ENCODE results near the gene SNAPC2. TPM values are rescaled to one million over a fixed set of nuclear protein-coding genes. Genes with fewer than 3 reads are reported as not detected.
A peak's percentile ranks its signal among the peaks of the same experiment; 100 is the strongest.

SNAPC2 gene
- total and polyA plus RNA-seq, 2 of the 13 experiments (the other 11 are each of a cell fraction or from before 2014, with no cell fraction given): 10.2 to 12.7 TPM

DNA sequence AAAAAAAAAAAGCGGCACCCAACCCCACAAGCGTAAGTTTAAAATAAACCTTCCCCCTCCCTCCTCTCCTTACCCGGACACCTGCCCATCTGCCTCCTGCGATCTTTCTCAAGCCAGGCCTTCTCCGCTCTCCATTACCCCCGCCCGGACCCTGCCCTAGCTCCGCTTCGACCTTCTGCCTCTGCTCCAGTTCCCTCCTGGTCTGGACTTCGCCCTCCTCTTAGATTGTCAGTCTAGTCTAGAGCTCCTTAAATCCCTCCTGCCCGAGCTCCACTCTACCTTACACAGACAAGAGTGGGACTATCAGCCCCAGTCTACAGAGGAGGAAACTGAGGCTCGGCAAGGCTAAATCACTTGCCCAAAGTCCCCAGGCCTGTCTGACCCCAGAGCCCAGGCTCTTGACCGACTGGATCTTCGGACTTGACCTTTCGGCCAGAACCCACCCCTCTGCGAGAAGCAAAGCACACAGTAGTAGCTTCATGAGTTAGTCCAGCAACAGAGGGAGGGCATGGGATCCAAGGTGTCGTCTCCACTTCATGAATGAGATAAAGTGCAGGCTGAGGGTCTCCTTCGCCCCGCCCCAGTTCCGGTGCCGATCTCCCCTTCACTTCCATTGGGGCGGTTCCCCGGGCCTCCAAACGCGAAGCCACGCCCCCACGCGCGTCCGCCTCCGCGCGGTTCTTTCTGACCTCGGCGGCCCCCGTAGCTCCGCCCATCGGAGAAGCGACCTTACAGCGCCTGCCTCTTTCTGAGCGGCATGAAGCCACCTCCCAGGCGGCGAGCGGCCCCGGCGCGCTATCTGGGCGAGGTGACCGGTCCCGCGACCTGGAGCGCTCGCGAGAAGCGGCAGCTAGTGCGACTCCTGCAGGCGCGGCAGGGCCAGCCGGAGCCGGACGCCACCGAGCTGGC, at the start of gene SNAPC2 (continued):
- peak; percentile 33; the same call in 1 of the 2 replicates for TF ChIP-seq THAP7 (CRISPR knock-in tag; IDR thresholded peaks at IDR 0.05)
- TF ChIP-seq HOXA9 (CRISPR knock-in tag; IDR thresholded peaks at IDR 0.05; ENCODE audit: borderline replicate concordance): peak; percentile 63; the same call in 1 of the 2 replicates
- TF ChIP-seq, protein P1, sequence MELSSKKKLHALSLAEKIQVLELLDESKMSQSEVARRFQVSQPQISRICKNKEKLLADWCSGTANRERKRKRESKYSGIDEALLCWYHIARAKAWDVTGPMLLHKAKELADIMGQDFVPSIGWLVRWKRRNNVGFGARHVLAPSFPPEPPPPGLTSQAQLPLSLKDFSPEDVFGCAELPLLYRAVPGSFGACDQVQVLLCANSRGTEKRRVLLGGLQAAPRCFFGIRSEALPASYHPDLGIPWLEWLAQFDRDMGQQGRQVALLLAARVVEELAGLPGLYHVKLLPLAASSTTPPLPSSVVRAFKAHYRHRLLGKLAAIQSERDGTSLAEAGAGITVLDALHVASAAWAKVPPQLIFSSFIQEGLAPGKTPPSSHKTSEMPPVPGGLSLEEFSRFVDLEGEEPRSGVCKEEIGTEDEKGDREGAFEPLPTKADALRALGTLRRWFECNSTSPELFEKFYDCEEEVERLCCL (CRISPR knock-in tag; IDR thresholded peaks at IDR 0.05; ENCODE audit: borderline replicate concordance): 0 out of 2 replicates have a peak, but pooled peaks have one; percentile 52
- TF ChIP-seq SKI (IDR thresholded peaks at IDR 0.05; ENCODE audit: partially characterized antibody): peak; percentile 27
- TF ChIP-seq, protein P2, sequence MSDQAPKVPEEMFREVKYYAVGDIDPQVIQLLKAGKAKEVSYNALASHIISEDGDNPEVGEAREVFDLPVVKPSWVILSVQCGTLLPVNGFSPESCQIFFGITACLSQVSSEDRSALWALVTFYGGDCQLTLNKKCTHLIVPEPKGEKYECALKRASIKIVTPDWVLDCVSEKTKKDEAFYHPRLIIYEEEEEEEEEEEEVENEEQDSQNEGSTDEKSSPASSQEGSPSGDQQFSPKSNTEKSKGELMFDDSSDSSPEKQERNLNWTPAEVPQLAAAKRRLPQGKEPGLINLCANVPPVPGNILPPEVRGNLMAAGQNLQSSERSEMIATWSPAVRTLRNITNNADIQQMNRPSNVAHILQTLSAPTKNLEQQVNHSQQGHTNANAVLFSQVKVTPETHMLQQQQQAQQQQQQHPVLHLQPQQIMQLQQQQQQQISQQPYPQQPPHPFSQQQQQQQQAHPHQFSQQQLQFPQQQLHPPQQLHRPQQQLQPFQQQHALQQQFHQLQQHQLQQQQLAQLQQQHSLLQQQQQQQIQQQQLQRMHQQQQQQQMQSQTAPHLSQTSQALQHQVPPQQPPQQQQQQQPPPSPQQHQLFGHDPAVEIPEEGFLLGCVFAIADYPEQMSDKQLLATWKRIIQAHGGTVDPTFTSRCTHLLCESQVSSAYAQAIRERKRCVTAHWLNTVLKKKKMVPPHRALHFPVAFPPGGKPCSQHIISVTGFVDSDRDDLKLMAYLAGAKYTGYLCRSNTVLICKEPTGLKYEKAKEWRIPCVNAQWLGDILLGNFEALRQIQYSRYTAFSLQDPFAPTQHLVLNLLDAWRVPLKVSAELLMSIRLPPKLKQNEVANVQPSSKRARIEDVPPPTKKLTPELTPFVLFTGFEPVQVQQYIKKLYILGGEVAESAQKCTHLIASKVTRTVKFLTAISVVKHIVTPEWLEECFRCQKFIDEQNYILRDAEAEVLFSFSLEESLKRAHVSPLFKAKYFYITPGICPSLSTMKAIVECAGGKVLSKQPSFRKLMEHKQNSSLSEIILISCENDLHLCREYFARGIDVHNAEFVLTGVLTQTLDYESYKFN (CRISPR knock-in tag; conservative IDR thresholded peaks at IDR 0.05): peak; percentile 72
- TF ChIP-seq ARHGAP35 (CRISPR knock-in tag; IDR thresholded peaks at IDR 0.05; ENCODE audit: borderline replicate concordance): 0 out of 2 replicates have a peak, but pooled peaks have one; percentile 42
- TF ChIP-seq, protein P3, sequence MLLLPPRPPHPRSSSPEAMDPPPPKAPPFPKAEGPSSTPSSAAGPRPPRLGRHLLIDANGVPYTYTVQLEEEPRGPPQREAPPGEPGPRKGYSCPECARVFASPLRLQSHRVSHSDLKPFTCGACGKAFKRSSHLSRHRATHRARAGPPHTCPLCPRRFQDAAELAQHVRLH (CRISPR knock-in tag; IDR thresholded peaks at IDR 0.05; ENCODE audit: borderline replicate concordance, low read depth): peak; percentile 75; the same call in 1 of the 2 replicates
- TF ChIP-seq, protein P4, sequence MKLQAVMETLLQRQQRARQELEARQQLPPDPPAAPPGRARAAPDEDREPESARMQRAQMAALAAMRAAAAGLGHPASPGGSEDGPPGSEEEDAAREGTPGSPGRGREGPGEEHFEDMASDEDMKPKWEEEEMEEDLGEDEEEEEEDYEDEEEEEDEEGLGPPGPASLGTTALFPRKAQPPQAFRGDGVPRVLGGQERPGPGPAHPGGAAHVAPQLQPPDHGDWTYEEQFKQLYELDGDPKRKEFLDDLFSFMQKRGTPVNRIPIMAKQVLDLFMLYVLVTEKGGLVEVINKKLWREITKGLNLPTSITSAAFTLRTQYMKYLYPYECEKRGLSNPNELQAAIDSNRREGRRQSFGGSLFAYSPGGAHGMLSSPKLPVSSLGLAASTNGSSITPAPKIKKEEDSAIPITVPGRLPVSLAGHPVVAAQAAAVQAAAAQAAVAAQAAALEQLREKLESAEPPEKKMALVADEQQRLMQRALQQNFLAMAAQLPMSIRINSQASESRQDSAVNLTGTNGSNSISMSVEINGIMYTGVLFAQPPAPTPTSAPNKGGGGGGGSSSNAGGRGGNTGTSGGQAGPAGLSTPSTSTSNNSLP (IDR thresholded peaks at IDR 0.05; ENCODE audit: low read depth, low read length): 0 out of 2 replicates have a peak, but pooled peaks have one; percentile 15
- TF ChIP-seq, protein P5, sequence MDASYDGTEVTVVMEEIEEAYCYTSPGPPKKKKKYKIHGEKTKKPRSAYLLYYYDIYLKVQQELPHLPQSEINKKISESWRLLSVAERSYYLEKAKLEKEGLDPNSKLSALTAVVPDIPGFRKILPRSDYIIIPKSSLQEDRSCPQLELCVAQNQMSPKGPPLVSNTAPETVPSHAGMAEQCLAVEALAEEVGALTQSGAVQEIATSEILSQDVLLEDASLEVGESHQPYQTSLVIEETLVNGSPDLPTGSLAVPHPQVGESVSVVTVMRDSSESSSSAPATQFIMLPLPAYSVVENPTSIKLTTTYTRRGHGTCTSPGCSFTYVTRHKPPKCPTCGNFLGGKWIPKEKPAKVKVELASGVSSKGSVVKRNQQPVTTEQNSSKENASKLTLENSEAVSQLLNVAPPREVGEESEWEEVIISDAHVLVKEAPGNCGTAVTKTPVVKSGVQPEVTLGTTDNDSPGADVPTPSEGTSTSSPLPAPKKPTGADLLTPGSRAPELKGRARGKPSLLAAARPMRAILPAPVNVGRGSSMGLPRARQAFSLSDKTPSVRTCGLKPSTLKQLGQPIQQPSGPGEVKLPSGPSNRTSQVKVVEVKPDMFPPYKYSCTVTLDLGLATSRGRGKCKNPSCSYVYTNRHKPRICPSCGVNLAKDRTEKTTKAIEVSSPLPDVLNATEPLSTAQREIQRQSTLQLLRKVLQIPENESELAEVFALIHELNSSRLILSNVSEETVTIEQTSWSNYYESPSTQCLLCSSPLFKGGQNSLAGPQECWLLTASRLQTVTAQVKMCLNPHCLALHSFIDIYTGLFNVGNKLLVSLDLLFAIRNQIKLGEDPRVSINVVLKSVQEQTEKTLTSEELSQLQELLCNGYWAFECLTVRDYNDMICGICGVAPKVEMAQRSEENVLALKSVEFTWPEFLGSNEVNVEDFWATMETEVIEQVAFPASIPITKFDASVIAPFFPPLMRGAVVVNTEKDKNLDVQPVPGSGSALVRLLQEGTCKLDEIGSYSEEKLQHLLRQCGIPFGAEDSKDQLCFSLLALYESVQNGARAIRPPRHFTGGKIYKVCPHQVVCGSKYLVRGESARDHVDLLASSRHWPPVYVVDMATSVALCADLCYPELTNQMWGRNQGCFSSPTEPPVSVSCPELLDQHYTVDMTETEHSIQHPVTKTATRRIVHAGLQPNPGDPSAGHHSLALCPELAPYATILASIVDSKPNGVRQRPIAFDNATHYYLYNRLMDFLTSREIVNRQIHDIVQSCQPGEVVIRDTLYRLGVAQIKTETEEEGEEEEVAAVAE (CRISPR knock-in tag; IDR thresholded peaks at IDR 0.05; ENCODE audit: borderline replicate concordance): peak; percentile 64; the same call in 1 of the 2 replicates
